Fibroblast of lung (primary cell): ENCODE data around the gene DNAJC10.

ENCODE experiments used
- CTCF ChIP-seq, 2 donors: IDR thresholded peaks in 1 of 2; conservative IDR thresholded peaks in 1 of 2; 1 replicate in 1 of 2; 2 replicates in 1 of 2; pipeline ENCODE4 v1.5.1; 2011 to 2012; ENCODE audit warnings: low read length in 2 of 2, control low read depth in 1 of 2, inconsistent platforms in 1 of 2, low read depth in 1 of 2, mild to moderate bottlenecking in 1 of 2
- EZH2 ChIP-seq: IDR thresholded peaks from 2 replicates; pipeline ENCODE4 v1.5.1; 2012; ENCODE audit warnings: low read length, control low read depth, mild to moderate bottlenecking; ENCODE audit errors: missing control alignments

- TF ChIP-seq CTCF (conservative IDR thresholded peaks at IDR 0.05 in 1 of 2, IDR thresholded peaks at IDR 0.05 in 1 of 2; ENCODE audit: low read depth in 1 of 2, low read length in 2 of 2) (no peak), EZH2 (no peak)
These were observed 108.2 kb downstream of the DNAJC10 start for GRCh38 chr2:182824056-182824766.
